ENCODE data around the gene NEURL4.

Gene NEURL4

DNA sequence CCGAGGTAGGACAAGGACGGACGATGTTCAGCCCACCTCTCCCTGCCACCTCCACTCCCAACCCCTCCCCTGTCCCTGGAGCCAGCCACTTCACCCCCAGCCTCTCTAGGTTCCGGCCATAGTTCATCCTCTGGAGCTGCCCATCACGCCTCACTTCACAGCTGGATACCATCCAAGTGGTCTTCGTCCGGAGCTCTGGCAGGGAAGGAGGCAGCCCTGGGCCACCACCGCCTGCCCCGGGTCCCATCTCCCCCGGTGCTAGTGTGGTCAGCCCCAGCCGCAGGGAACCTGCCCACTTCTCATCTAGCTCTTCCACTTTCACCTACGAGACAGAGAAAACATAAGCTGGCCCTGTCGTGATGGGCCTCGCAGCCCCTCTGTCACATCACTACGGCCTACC lies 7.7 kb downstream of the NEURL4 start:
- no peak for DNase-seq

DNA sequence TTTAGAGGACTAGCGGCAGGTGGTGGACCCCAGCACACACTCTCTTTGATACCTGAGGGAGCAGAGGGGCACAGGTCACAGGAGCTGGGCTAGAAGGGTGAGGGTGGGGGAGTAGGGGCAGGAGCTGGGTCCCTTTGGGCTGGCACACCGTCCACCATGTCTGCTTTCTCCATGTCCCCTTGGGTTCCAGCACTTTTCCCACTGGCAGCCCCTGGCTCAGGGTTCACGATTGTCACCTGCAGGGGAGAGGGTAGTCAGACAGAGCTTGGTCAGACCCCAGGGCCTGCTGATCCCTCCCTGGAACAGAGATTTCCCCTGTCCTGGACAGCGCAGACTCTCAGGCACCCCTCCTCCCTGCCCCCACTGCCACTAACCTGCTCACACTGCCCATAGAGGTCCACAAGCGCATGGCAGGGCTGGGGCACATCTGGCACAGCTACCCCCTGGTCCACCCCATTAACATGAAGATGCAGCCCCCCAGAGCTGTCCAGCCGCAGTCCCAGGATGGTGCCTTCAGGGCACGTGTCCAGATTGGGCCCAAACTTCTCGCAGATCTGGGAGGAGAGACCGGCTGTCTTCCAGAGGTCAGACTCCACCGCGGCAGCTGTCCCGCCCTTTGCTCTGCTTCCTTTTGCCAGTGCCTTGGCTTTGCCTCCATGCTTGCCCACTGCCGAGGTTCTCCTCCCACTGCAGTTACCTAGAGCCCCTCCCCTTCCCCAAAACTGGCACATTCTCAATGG lies 10.8 kb downstream of the NEURL4 start:
- DNase-seq, result no peak

DNA sequence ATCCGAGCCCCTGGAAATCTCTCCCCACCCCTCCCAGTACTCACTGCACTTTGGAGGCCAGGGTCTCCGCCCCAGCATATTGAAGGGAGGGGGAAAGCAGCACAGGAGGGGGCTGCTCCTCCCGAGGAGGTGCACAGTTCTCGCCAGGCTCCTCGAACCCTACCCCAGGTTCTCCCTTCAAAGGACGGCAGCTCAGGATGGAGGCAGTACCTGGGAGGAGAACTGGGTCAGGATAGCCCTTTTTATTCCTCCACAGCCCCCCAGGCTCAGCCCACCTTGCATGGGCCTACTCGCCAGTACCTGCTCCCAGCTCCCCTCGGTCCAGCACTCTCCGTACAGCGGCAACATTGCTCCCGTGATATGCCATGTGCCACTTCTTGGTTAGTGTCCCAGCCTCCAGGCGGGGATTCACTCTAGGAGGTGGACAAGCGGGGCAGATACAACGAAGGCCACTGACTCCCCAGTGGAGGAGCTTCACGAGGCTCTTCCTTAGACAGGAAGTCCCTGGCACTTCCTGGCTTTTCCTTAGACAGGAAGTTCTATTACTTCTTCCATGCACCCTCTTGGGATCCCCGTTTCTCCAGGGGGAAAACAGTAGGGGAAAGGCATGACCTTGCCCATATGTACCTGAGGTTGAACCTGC lies 11.9 kb downstream of the NEURL4 start:
- DNase-seq, result no peak

DNA sequence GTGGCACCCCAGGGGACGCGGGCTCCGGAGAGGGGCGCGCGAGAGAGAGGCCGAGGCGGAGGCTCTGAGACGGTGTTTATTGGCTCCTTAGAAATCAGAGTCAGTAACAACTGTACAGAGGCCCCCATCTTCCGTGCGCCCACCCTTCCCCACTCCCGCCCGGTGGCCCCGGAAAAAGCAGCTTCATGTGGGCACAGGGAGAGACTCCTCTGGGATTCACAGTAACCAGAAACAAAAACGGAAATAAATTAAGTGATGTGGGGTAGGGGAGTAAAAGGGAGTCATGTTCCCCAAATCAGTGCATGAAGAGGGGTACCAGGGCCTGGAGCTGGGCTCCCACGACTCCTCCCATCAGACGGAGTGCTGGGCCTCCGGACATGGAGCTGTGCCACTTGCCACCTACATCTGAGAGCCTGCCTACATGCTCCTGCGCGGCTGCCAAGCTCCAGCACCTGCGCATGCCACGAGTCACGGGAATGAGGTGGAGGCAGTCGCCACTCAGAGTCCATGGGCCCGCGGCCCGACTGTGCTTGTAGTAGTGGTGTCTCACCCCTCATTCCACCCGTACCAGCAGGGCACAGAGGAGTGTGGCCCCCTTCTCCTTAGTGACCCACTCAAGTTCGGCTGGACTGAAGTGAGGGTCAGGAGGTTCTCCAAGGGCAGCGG lies 13.4 kb downstream of the NEURL4 start:
- DNase-seq, result no peak

DNA sequence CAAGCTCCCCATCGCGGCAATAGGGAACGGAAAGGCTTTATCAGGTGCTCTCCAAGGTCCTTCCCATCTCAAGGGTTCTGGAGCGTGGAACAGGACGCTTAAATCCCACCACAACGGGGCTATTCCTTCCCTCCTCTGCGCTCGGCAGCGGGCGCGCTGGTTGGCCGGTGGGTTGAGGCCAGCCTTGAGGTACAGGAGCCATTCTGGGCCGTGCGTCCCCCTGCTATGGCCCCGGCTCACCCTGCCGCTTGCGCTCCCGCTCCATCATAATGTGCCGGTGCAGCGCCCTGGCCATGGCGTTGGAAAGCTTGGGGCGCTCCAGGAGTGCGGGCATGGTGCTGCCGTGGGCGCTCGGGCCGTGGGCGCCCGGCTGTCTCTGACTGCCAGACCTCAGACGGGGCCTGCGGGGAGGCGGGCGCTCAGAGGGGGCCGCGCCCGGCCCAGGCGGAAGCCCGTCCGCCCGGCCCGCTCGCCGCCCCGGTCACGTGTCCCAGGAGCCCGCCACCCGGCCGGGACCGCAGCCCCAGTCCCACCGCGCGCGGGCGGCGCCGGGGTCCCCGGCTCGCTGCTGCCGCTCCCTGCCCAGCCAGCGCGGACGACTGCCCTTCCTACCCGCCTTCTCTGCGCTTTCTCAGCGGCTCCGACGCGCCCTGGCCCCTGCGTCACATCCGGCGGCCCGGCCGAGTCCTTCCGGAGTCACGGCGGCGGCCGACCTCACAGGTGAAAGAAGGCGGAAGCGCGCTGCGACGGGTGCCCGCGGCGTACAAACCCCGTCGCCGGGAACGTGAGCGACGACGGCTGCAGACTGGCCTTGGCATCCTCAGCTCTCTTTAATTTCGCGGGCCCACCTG lies 14.2 kb downstream of the NEURL4 start, which contains the start of gene GPS2:
GPS2 (minus strand) TSS at position 642 of the 851 bp plus-strand sequence; CDS start at position 334, 308 bp downstream.
- DNase-seq, result peak; percentile 96

DNA sequence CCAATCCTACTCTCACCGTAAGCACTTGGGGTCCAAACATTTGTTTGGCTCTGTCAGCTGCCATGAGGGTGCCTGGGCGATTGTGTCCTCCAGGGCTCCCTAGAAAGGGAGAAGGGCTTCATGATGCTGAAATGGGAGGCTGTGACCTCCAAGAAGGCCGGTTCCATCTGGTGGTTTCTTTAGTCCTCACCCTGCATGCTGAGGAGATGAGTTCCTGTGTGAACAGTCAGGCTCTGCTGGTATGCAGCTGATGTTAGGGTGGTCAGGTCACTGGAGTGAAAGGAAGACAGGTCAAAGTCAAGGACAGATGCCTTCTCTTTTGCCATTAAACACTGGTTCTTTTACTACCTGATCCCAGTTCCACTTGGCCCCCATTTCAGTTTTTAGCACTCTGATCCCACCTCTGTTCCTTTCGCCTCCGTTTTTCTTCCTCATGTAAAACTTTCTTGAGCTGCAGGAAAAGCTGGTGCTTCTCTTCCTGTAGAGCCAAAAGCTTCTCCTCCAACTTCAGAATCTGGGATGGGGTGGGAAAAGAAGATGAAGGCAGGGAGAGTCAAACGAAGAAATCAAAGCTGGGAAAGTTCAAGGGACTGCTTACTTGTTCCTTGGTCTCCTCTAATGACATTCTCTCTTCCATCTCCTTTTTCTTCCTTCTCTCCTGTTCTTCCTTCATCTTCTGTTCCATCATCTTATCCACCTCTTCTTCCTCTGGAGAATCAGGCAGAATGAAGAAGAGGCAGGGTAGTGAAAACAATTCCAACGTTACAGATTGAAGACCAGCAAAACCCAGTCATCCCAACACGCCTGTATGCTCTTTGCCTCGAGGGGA lies 15.0 kb downstream of the NEURL4 start:
- DNase-seq, result peak; percentile 48

DNA sequence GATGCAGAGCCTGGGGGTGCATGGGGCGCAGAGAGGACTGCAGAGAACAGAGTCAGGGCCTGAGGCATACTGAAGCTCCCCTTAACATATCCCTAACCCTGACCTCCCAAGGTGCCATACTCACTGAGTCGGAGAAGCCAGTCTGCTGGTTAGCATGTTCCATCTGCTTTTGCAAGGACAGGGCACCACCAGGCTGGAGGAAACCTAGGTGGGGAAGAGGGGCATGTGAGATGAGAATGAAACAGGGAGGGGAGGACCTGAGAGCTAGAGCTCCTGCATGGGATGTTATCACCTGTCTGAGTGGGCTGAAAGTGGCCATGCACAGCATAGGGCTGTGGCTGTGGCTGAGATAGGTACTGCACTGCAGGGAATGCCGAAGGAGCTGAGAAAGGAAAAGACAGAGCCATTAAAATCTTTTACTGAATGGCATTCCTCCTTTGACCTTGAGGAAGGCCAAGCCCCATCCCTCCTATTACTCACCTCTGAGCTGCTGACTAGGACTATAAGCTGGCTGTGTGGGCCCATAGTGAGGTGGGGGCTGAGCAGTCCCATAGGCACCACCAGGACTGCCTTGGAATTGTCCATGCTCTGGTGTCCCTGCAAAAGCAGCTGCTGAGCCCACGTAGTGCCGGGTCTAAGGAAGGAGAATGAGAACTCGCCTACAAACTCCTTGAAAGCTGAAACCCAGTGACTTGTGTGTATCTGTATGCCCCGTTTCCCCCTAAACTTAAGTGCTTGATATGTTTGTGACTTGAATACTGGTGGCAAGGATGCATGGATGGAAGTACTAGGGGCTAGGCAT lies 15.8 kb downstream of the NEURL4 start:
- peak; percentile 63 for DNase-seq

DNA sequence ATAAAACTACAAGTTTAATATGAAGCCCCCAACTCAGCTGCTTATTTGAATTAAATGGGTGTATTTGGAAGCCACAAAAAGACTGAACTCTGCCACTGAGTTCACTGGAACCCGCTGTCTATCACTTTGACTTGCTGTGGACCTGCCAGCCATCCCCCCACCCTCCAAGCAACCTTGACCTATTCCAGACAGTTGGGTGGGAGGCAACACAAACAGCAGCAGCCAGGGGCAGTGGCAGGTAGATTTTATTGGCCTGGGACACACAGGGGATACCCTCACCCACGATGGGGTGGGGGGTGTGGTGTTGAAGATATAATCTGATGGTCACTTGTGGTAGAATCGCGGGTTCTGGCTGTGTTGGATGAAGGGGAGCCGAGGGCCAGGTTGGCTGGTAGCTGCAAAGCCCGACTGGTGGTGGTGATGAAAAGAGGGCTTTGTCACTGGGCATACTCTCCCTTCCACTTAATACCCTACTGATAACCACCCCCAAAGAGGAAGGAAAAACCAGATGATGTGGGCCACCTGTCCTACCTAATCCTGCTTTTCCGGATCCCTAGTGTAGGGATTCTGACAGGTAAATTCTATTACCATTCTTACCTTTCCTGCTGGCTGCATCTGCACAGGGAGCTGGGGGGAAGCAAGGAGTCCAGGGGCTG lies 16.6 kb downstream of the NEURL4 start:
- no peak for DNase-seq

DNA sequence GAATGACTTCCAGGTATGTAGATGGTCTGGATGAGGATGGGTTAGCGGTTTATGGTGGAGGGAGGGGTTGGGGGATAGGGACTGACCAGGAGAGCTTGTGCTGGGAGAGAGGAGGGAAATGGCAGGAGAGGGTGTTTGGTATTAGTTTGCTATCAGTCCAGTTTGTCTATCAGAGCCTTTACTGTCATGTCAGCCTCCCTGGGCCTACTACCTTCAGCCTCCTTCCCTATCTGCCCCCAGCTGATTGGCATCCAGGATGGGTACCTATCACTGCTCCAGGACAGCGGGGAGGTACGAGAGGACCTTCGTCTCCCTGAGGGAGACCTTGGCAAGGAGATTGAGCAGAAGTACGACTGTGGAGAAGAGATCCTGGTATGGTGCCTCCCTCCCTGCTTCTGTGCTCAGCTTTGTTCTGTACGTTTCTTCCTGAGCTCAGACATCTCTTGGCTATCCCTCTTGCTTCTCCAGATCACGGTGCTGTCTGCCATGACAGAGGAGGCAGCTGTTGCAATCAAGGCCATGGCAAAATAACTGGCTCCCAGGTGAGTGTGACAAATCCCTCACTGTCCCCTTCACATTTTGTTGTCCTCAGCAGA lies 17.9 kb downstream of the NEURL4 start:
- no peak for DNase-seq

DNA sequence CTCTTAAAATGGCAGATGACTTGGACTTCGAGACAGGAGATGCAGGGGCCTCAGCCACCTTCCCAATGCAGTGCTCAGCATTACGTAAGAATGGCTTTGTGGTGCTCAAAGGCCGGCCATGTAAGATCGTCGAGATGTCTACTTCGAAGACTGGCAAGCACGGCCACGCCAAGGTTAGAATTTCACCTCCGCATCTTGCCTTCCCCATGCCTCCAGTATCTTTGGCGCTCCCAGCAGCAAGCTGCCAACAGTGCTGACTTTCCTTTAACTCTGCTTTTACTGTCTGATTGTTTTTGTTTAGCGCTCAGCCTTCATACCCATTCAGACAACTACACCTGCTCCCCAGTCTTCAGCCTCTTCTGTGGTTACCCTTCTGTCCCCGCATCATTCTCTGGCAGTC lies 19.5 kb downstream of the NEURL4 start:
- no peak for DNase-seq

DNA sequence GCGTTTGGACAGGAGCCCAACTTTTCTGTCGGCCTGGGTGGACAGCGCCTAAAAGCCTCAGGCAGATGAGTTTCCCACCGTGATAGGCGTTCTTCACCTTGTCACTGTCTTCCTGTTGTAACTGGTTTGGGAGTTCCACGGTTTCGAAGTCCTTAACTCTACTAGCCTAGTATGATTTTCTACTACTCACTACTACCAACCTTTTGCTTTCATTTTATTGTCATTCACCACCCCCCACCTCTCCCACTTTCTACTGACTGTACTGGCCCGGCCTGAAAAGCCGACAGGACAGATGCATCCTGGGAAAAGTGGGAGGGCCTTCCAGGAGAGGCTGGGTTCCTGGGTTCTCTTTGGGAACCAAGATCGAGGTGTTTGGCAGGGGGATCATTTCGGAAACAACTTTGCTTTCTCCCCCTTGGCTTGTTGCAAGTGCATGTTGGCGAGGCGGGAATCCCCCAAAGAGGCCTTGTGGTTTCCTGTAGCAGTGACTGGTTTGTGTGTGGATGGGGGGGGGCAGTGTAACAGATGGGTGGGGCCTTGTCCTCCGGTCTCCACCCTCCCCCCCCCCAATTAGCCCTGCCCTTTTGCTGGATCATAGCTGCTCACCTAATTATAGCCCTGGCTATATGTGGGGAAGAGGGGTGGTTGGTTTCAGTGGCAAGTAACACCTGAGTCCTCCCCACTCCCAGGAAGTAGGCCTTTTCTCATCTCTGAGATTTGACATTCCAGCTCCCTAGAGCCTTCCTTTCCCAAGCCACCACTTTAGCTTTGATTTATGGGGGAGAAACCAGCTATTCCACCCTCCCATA lies 20.3 kb downstream of the NEURL4 start:
- peak; percentile 85 for DNase-seq

DNA sequence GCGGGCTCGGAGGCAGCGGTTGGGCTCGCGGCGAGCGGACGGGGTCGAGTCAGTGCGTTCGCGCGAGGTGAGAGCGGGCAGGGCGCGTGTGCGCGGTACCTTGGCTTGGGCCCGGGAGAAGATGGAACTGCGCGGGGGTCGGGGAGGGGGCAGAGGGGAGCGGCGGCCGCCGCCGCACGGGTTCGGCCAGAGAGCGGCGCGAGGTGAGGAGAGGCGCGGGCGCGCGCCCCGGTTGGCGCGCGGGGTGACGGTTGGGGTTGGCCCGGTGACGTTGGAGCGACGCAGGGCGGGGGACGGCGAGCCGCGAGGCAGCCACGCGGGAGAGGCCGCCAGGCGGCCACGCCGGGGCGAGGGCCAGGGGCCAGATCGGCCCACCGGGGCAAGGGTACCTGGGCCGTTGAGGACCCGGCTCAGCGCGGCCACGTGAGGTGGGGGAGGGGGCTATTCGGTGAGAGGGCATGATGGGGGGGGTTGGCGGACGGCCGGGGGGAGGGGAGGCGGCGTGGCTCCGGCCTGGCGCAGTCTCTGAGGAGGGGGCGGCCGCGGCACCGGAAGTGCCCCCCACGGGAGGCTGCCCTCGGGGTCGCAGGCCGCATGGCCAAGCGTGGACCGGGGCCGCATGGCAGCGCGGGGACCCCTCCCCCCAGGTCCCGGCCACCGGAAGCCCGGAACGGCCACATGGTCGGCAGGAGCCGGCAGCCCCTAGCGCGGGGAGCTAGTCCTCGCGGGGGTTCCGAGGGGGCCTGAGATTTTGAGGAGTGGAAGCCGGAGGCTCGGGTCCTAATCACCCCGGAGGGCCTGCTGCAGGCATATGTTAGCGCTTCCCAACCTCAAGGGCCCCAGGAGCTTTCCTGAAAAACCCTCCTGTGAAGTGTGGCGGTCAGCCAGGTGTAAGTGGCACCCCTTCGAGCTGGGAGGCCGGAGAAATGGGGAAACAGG lies 21.2 kb downstream of the NEURL4 start:
- peak; percentile 61 for DNase-seq

DNA sequence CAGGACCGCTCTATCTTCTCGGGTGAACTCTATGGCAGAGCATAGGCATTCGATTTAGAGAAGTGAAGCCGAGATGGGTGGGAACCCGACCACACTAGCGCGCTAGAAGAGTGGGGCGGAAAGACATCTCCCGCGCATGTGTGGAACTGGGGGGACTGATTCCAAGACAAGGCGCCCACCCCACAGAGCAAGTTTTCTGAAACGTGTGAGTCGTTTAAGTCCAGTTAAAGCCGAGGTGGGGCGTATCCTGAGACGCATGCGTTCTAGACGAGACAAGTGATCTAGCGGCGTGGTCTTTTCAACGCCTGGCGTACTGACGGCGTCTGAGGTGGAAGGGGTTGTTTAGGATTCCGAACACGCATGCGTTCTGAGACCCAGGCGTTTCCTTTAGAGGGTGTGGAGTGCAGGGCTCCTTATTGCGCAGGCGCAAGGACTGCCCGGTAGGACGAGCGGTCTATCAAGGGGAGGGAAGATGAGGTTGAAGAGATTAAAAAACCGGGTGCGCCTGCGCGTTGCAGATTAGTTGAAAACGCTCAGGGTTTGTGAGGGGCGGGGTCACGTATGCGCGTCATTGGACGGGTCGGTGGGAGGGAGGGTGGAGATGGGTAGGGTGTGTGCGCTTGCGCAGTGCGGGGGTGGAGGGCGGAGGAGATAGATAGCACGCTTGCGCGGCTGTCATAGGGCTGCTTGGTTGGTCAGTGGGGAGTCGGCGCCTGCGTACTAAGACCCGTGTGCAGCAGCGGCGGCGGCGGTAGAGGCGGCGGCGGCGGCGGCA lies 22.0 kb downstream of the NEURL4 start, which contains the start of gene EIF5A:
EIF5A (plus strand) TSS at position 718 of the 775 bp plus-strand sequence. CDS start 2,008 bp downstream, outside the sequence.
- peak; percentile 100 for DNase-seq

DNA sequence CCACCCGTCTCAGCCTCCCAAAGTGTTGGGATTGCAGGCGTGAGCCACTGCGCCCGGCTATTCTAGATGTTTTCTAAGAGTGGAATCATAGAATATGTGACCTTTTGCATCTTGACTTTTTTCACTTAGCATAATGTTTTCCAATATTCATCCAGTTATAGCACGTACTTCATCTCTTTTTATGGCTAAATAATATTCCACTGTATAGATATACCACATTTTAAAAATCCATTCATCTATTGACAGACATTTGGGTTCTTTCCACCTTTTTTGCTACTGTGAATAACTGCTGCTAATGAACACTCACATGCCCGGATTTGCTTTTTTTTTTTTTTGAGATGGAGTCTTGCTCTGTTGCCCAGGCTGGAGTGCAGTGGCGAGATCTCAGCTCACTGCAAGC lies 25.0 kb downstream of the NEURL4 start:
- DNase-seq, result no peak

DNA sequence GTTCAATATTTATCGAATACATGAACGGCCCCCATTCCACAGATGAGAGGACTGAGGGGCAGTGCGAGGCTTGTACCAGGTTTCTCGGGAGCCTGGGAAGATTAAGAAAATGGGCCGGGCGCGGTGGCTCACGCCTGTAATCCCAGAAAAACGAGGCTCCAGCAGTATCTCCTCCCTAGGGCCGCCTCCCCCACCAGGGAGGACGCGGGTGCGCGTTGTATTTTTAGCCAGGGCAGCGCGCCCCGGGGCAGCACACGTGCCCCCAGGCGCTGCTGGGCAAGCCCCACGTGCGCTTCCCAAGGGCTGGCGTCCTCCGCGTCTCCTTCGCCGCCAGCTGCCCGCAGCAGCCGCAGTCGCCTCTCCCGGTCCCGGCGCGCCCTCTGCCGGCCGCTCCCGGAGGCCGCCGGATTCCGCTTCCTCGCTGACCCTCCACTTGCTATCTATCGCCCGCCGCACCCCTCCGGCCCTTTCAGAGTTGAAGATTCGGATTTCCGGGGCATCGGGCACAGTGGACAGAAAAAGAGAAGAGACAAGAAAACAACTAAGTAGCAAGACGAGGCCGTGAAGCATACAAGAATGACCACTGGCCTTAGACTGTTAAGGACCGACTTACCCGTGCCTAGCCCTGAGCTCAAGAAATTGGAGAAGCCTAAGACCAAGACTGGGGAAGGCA lies 32.8 kb downstream of the NEURL4 start:
- peak; percentile 77 for DNase-seq
